Neural cell (in vitro differentiated cells): Measurements from ENCODE around the gene CD58. TPM values are rescaled to one million over a fixed set of nuclear protein-coding genes. Genes with fewer than 3 reads are reported as not detected.

Experiments
- H2AFZ ChIP-seq: fragments of 200-600, 300-800 bp; sonication (generic), shearing (Covaris generic); 2 replicates; pipeline ENCODE4 v1.6.0; 2014; ENCODE audit warnings: low read depth, mild to moderate bottlenecking, antibody characterized with exemption, low read length, moderate library complexity
- H3F3A ChIP-seq: fragments of 200-600 bp; shearing (Covaris generic); 2 replicates; pipeline ENCODE4 v1.6.1; 2016; ENCODE audit warnings: mild to moderate bottlenecking, moderate library complexity, mixed read lengths, antibody characterized with exemption, low read length; ENCODE audit not compliant: insufficient read depth, poor library complexity, severe bottlenecking
- H3K27ac ChIP-seq: fragments of 200-600, 300-800 bp; sonication (generic), shearing (Covaris generic); 2 replicates; pipeline ENCODE4 v1.5.1; 2014; ENCODE audit warnings: mild to moderate bottlenecking, low read length, moderate library complexity
- H3K27me3 ChIP-seq: fragments of 300-800, 200-600 bp; sonication (generic), shearing (Covaris generic); 2 replicates; pipeline ENCODE4 v1.6.0; 2014; ENCODE audit warnings: mild to moderate bottlenecking, low read depth, low read length, moderate library complexity; ENCODE audit not compliant: insufficient read depth
- H3K36me3 ChIP-seq: fragments of 300-800, 200-600 bp; sonication (generic), shearing (Covaris generic); 2 replicates; pipeline ENCODE4 v1.5.1; 2014; ENCODE audit warnings: mild to moderate bottlenecking, antibody characterized with exemption, low read length, moderate library complexity; ENCODE audit not compliant: insufficient read depth
- H3K4me2 ChIP-seq: fragments of 300-800, 200-600 bp; sonication (generic), shearing (Covaris generic); 2 replicates; pipeline ENCODE4 v1.6.0; 2014; ENCODE audit warnings: mild to moderate bottlenecking, low read length
- H3K4me3 ChIP-seq: fragments of 300-800, 200-600 bp; sonication (generic), shearing (Covaris generic); 2 replicates; pipeline ENCODE4 v1.5.1; 2014; ENCODE audit warnings: mild to moderate bottlenecking, low read length, moderate library complexity
- H3K79me2 ChIP-seq: fragments of 200-600 bp; shearing (Covaris generic); replicated peaks from 2 replicates; pipeline ENCODE4 v1.6.0; 2014; ENCODE audit warnings: mild to moderate bottlenecking, low read length, moderate library complexity; ENCODE audit not compliant: insufficient read depth
- H3K9ac ChIP-seq: fragments of 300-800, 200-600 bp; sonication (generic), shearing (Covaris generic); 2 replicates; pipeline ENCODE4 v1.6.1; 2016; ENCODE audit warnings: mild to moderate bottlenecking, low read length, mixed read lengths
- H3K9me2 ChIP-seq: fragments of 200-600 bp; shearing (Covaris generic); 2 replicates; pipeline ENCODE4 v1.6.1; 2016; ENCODE audit warnings: mild to moderate bottlenecking, low read length, mixed read lengths; ENCODE audit not compliant: insufficient read depth
- H3K9me3 ChIP-seq: fragments of 200-600, 300-800 bp; sonication (generic), shearing (Covaris generic); 2 replicates; pipeline ENCODE4 v1.6.1; 2016; ENCODE audit warnings: mild to moderate bottlenecking, mixed run types, low read length, moderate library complexity, mixed read lengths
- H4K20me1 ChIP-seq: fragments of 200-600 bp; shearing (Covaris generic); 2 replicates; pipeline ENCODE4 v1.6.1; 2016; ENCODE audit warnings: mild to moderate bottlenecking, mixed run types; ENCODE audit not compliant: insufficient read depth
- CTCF ChIP-seq: fragments of 450-650 bp; IDR thresholded peaks from 2 replicates; pipeline ENCODE4 v1.5.1; 2014; ENCODE audit warnings: antibody characterized with exemption, mild to moderate bottlenecking, moderate library complexity; ENCODE audit not compliant: poor library complexity, severe bottlenecking
- EP300 ChIP-seq: fragments of 450-650 bp; conservative IDR thresholded peaks from 2 replicates; pipeline ENCODE4 v1.6.1; 2014; ENCODE audit warnings: antibody characterized with exemption, mild to moderate bottlenecking, moderate library complexity; ENCODE audit not compliant: poor library complexity, severe bottlenecking
- EZH2 ChIP-seq: fragments of 200-600, 300-800 bp; shearing (Covaris generic), sonication (generic); IDR thresholded peaks from 2 replicates; pipeline ENCODE4 v1.6.1; 2014; ENCODE audit warnings: antibody characterized with exemption, low read length, borderline replicate concordance, mild to moderate bottlenecking; ENCODE audit not compliant: insufficient read depth, poor library complexity, severe bottlenecking
- MXI1 ChIP-seq: fragments of 450-650 bp; conservative IDR thresholded peaks from 2 replicates; pipeline ENCODE4 v1.6.1; 2014; ENCODE audit warnings: antibody characterized with exemption, mild to moderate bottlenecking; ENCODE audit not compliant: poor library complexity, severe bottlenecking
- POLR2AphosphoS5 ChIP-seq: IDR thresholded peaks from 2 replicates; pipeline ENCODE4 v1.6.1; 2012
- RAD21 ChIP-seq: fragments of 450-650 bp; conservative IDR thresholded peaks from 2 replicates; pipeline ENCODE4 v1.6.1; 2014; ENCODE audit warnings: antibody characterized with exemption, mild to moderate bottlenecking, moderate library complexity
- REST ChIP-seq: IDR thresholded peaks from 2 replicates; pipeline ENCODE4 v1.6.1; 2012; ENCODE audit warnings: borderline replicate concordance
- SMC3 ChIP-seq: fragments of 450-650 bp; conservative IDR thresholded peaks from 2 replicates; pipeline ENCODE4 v1.6.1; 2014; ENCODE audit warnings: antibody characterized with exemption, mild to moderate bottlenecking, moderate library complexity; ENCODE audit not compliant: poor library complexity
- TAF1 ChIP-seq: IDR thresholded peaks from 2 replicates; pipeline ENCODE4 v1.6.1; 2012; ENCODE audit warnings: low read depth
- polyA plus RNA-seq: library from polyadenylated mRNA; depleted of rRNA; stranded (reverse); fragments of >200 nt; gene quantifications from 2 replicates; pipeline ENCODE4 v1.2.3, GENCODE V29; 2014

CD58 gene
- polyA plus RNA-seq, 1 donor from 2014 or later, result 1.8 TPM

GRCh38 chr1:116559304-116559761 is 11.5 kb downstream of the CD58 start:
- no peaks in the 10 kb centered on the region for H3K27me3 ChIP-seq
- no peak overlapping the region for H3K9ac ChIP-seq
- H3K4me3 ChIP-seq, result no peak overlapping the region
- TF ChIP-seq EZH2 (no peak), RAD21 (no peak), CTCF (no peak), MXI1 (no peak), POLR2AphosphoS5 (no peak), SMC3 (no peak), EP300 (no peak), TAF1 (no peak)
- H3K9me2 ChIP-seq, result no peaks in the 10 kb centered on the region
- no peaks in the 10 kb centered on the region for H3K79me2 ChIP-seq
- H4K20me1 ChIP-seq, result no peaks in the 10 kb centered on the region
- H3F3A ChIP-seq, result no peaks in the 10 kb centered on the region
- H3K9me3 ChIP-seq, result no peaks in the 10 kb centered on the region
- no peak overlapping the region for H2AFZ ChIP-seq
- H3K36me3 ChIP-seq, result no peaks in the 10 kb centered on the region
- H3K4me2 ChIP-seq, result no peak overlapping the region
- no peak overlapping the region for H3K27ac ChIP-seq

GRCh38 chr1:116558571-116558970 is 12.3 kb downstream of the CD58 start:
- no peaks in the 10 kb centered on the region for H3K36me3 ChIP-seq
- H3K4me3 ChIP-seq, result no peak overlapping the region
- H3K9ac ChIP-seq, result no peak overlapping the region
- H4K20me1 ChIP-seq, result no peaks in the 10 kb centered on the region
- no peaks in the 10 kb centered on the region for H3K27me3 ChIP-seq
- H3F3A ChIP-seq, result no peaks in the 10 kb centered on the region
- no peak for TF ChIP-seq EZH2
- no peak for TF ChIP-seq SMC3
- TF ChIP-seq REST, result no peak
- no peak for TF ChIP-seq EP300
- TF ChIP-seq MXI1, result no peak
- TF ChIP-seq RAD21, result no peak
- TF ChIP-seq CTCF, result no peak
- no peak for TF ChIP-seq POLR2AphosphoS5
- no peak for TF ChIP-seq TAF1
- H3K79me2 ChIP-seq, result no peaks in the 10 kb centered on the region
- no peak overlapping the region for H2AFZ ChIP-seq
- no peak overlapping the region for H3K27ac ChIP-seq
- H3K4me2 ChIP-seq, result no peak overlapping the region
- H3K9me2 ChIP-seq, result no peaks in the 10 kb centered on the region
- H3K9me3 ChIP-seq, result no peaks in the 10 kb centered on the region
